Liver (tissue), 3 donors: ENCODE results near the gene EFCAB12.
A peak's percentile ranks its signal among the peaks of the same experiment; 100 is the strongest.
"Not testable (repeated sequence)": the region's sequence is repeated elsewhere in the genome, so short reads cannot be mapped to it uniquely, and the experiment has no call there.

ENCODE experiments used
- ATF3 ChIP-seq: IDR thresholded peaks from 2 replicates; pipeline ENCODE4 v1.6.1; 2016; ENCODE audit warnings: antibody characterized with exemption
- EGR1 ChIP-seq, 2 donors: IDR thresholded peaks; 2 replicates each; pipeline ENCODE4 v1.6.1; 2016 to 2018; ENCODE audit warnings: antibody characterized with exemption in 2 of 2, low read depth in 2 of 2
- FOXA1 ChIP-seq: IDR thresholded peaks from 2 replicates; pipeline ENCODE4 v1.6.1; 2016; ENCODE audit warnings: antibody characterized with exemption
- GABPA ChIP-seq, 2 donors: IDR thresholded peaks in 1 of 2; conservative IDR thresholded peaks in 1 of 2; 2 replicates each; pipeline ENCODE4 v1.6.1; 2016; ENCODE audit warnings: antibody characterized with exemption in 2 of 2, mild to moderate bottlenecking in 1 of 2, moderate library complexity in 1 of 2
- HNF4A ChIP-seq, 2 donors: conservative IDR thresholded peaks; 2 replicates each; pipeline ENCODE4 v1.6.1; 2016; ENCODE audit warnings: antibody characterized with exemption in 2 of 2, mild to moderate bottlenecking in 2 of 2
- HNF4G ChIP-seq: IDR thresholded peaks from 2 replicates; pipeline ENCODE4 v1.6.1; 2016; ENCODE audit warnings: antibody characterized with exemption
- JUND ChIP-seq, 2 donors: IDR thresholded peaks; 2 replicates each; pipeline ENCODE4 v1.6.1; 2016; ENCODE audit warnings: antibody characterized with exemption in 2 of 2
- MAX ChIP-seq: IDR thresholded peaks from 2 replicates; pipeline ENCODE4 v1.6.1; 2016; ENCODE audit warnings: antibody characterized with exemption
- RAD21 ChIP-seq, 2 donors: IDR thresholded peaks; 2 replicates each; pipeline ENCODE4 v1.6.1; 2016; ENCODE audit warnings: antibody characterized with exemption in 2 of 2, mild to moderate bottlenecking in 2 of 2
- REST ChIP-seq: IDR thresholded peaks from 2 replicates; pipeline ENCODE4 v1.6.1; 2016; ENCODE audit warnings: antibody characterized with exemption, mild to moderate bottlenecking
- RXRA ChIP-seq, 2 donors: IDR thresholded peaks; 2 replicates each; pipeline ENCODE4 v1.6.1; 2017 to 2018; ENCODE audit warnings: antibody characterized with exemption in 2 of 2, mild to moderate bottlenecking in 1 of 2
- TAF1 ChIP-seq: conservative IDR thresholded peaks from 2 replicates; pipeline ENCODE4 v1.6.1; 2016; ENCODE audit warnings: antibody characterized with exemption, mild to moderate bottlenecking
- YY1 ChIP-seq: IDR thresholded peaks from 2 replicates; pipeline ENCODE4 v1.6.1; 2016; ENCODE audit warnings: antibody characterized with exemption, mild to moderate bottlenecking
- TF ChIP-seq, protein P1 (sequence below): fragments of 150-350 bp; IDR thresholded peaks from 2 replicates; pipeline ENCODE4 v1.5.1; 2017; ENCODE audit warnings: improper control_type of control experiment, low read depth, low read length; ENCODE audit not compliant: missing input control
- donor health status: healthy.
- donor health status: healthy.

GRCh38 chr3:129393760-129394564 lies 34.5 kb downstream of the EFCAB12 start:
- TF ChIP-seq ATF3; REST; RAD21 (IDR thresholded peaks at IDR 0.05); HNF4G; FOXA1; JUND (IDR thresholded peaks at IDR 0.05); YY1; TAF1; MAX; EGR1 (IDR thresholded peaks at IDR 0.05; ENCODE audit: low read depth in 2 of 2); RXRA (IDR thresholded peaks at IDR 0.05); GABPA (IDR thresholded peaks at IDR 0.05 in 1 of 2, conservative IDR thresholded peaks at IDR 0.05 in 1 of 2): not testable (repeated sequence)
- TF ChIP-seq, protein P1, sequence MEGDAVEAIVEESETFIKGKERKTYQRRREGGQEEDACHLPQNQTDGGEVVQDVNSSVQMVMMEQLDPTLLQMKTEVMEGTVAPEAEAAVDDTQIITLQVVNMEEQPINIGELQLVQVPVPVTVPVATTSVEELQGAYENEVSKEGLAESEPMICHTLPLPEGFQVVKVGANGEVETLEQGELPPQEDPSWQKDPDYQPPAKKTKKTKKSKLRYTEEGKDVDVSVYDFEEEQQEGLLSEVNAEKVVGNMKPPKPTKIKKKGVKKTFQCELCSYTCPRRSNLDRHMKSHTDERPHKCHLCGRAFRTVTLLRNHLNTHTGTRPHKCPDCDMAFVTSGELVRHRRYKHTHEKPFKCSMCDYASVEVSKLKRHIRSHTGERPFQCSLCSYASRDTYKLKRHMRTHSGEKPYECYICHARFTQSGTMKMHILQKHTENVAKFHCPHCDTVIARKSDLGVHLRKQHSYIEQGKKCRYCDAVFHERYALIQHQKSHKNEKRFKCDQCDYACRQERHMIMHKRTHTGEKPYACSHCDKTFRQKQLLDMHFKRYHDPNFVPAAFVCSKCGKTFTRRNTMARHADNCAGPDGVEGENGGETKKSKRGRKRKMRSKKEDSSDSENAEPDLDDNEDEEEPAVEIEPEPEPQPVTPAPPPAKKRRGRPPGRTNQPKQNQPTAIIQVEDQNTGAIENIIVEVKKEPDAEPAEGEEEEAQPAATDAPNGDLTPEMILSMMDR: not testable (repeated sequence)
- TF ChIP-seq HNF4A (conservative IDR thresholded peaks at IDR 0.05): peak; percentile 34 to 42
